Measurements from ENCODE around the gene AFAP1L1. TPM values are rescaled to one million over a fixed set of nuclear protein-coding genes. Genes with fewer than 3 reads are reported as not detected.

The AFAP1L1 gene
- total RNA-seq, 1 donor from 2014 or later, result 0.36 TPM

GRCh38 chr5:149362541-149362940 lies 90.9 kb downstream of the AFAP1L1 start:
- Histone ChIP-seq H3K4me3 (no peak overlapping the region), H3K4me1 (peaks cover 4% of the 10 kb centered on the region), H4K20me1 (ENCODE audit: low read depth) (no peaks in the 10 kb centered on the region), H3K9ac (no peak overlapping the region), H2AFZ (replicated peaks) (no peak overlapping the region), H3K27ac (no peak overlapping the region), H3K4me2 (no peak overlapping the region), H3K27me3 (no peaks in the 10 kb centered on the region), H3K36me3 (no peaks in the 10 kb centered on the region), H3K9me3 (ENCODE audit: low read depth) (no peaks in the 10 kb centered on the region), H3F3A (ENCODE audit: low read depth) (peaks cover under 1% of the 10 kb centered on the region), H3K79me2 (ENCODE audit: low read depth) (peaks cover 15% of the 10 kb centered on the region)
- Mint-ChIP-seq H3K4me3 (no peak overlapping the region), H3K27me3 (ENCODE audit: insufficient read depth, low read depth) (no peaks in the 10 kb centered on the region), H3K9me3 (no peaks in the 10 kb centered on the region), H3K4me1 (peaks cover 23% of the 10 kb centered on the region), H3K36me3 (no peaks in the 10 kb centered on the region), H3K27ac (peak overlapping the region; percentile 65)
- DNase-seq (ENCODE audit: low spot score), result no peak
- TF ChIP-seq EZH2phosphoT487 (IDR thresholded peaks at IDR 0.05) (no peak), EZH2 (IDR thresholded peaks at IDR 0.05) (no peak), CTCF (IDR thresholded peaks at IDR 0.05) (no peak)

GRCh38 chr5:149363358-149363757 lies 91.7 kb downstream of the AFAP1L1 start:
- H3K4me3 ChIP-seq, result no peak overlapping the region
- no peaks in the 10 kb centered on the region for H3K27me3 ChIP-seq
- Mint-ChIP-seq H3K27me3 (ENCODE audit: insufficient read depth, low read depth) (no peaks in the 10 kb centered on the region), H3K27ac (no peak overlapping the region), H3K4me1 (peaks cover 27% of the 10 kb centered on the region), H3K36me3 (no peaks in the 10 kb centered on the region), H3K9me3 (no peaks in the 10 kb centered on the region), H3K4me3 (no peak overlapping the region)
- no peaks in the 10 kb centered on the region for H3F3A ChIP-seq (ENCODE audit: low read depth)
- DNase-seq (ENCODE audit: low spot score), result no peak
- peaks cover 6% of the 10 kb centered on the region for H3K4me1 ChIP-seq
- no peak for TF ChIP-seq CTCF (IDR thresholded peaks at IDR 0.05)
- H3K9ac ChIP-seq, result no peak overlapping the region
- no peaks in the 10 kb centered on the region for H3K9me3 ChIP-seq (ENCODE audit: low read depth)
- no peak overlapping the region for H2AFZ ChIP-seq (replicated peaks)
- no peaks in the 10 kb centered on the region for H3K36me3 ChIP-seq
- H3K4me2 ChIP-seq, result no peak overlapping the region
- no peaks in the 10 kb centered on the region for H4K20me1 ChIP-seq (ENCODE audit: low read depth)
- no peak overlapping the region for H3K27ac ChIP-seq
- H3K79me2 ChIP-seq (ENCODE audit: low read depth), result peaks cover 11% of the 10 kb centered on the region

GRCh38 chr5:149363936-149364335 lies 92.3 kb downstream of the AFAP1L1 start:
- Histone ChIP-seq H3K27ac (no peak overlapping the region), H2AFZ (replicated peaks) (no peak overlapping the region), H3K27me3 (no peaks in the 10 kb centered on the region), H3F3A (ENCODE audit: low read depth) (no peaks in the 10 kb centered on the region), H3K4me1 (peaks cover 3% of the 10 kb centered on the region), H3K4me3 (no peak overlapping the region), H3K79me2 (ENCODE audit: low read depth) (peaks cover 5% of the 10 kb centered on the region), H3K4me2 (no peak overlapping the region), H3K9me3 (ENCODE audit: low read depth) (no peaks in the 10 kb centered on the region), H3K36me3 (no peaks in the 10 kb centered on the region), H3K9ac (no peak overlapping the region), H4K20me1 (ENCODE audit: low read depth) (no peaks in the 10 kb centered on the region)
- Mint-ChIP-seq H3K36me3 (no peaks in the 10 kb centered on the region), H3K4me1 (peaks cover 22% of the 10 kb centered on the region), H3K27ac (no peak overlapping the region), H3K4me3 (no peak overlapping the region), H3K27me3 (ENCODE audit: insufficient read depth, low read depth) (no peaks in the 10 kb centered on the region), H3K9me3 (no peaks in the 10 kb centered on the region)
- TF ChIP-seq EZH2 (IDR thresholded peaks at IDR 0.05), result no peak
- TF ChIP-seq EZH2phosphoT487 (IDR thresholded peaks at IDR 0.05), result no peak
- no peak for TF ChIP-seq CTCF (IDR thresholded peaks at IDR 0.05)
- DNase-seq (ENCODE audit: low spot score), result no peak

GRCh38 chr5:149364719-149365118 lies 93.1 kb downstream of the AFAP1L1 start:
- Mint-ChIP-seq H3K36me3 (no peaks in the 10 kb centered on the region), H3K9me3 (no peaks in the 10 kb centered on the region), H3K27ac (no peak overlapping the region), H3K27me3 (ENCODE audit: insufficient read depth, low read depth) (no peaks in the 10 kb centered on the region), H3K4me1 (peaks cover 20% of the 10 kb centered on the region), H3K4me3 (no peak overlapping the region)
- Histone ChIP-seq H3K27ac (no peak overlapping the region), H3K9ac (no peak overlapping the region), H3K79me2 (ENCODE audit: low read depth) (no peaks in the 10 kb centered on the region), H3K4me1 (peaks cover 3% of the 10 kb centered on the region), H3F3A (ENCODE audit: low read depth) (no peaks in the 10 kb centered on the region), H3K9me3 (ENCODE audit: low read depth) (no peaks in the 10 kb centered on the region), H2AFZ (replicated peaks) (no peak overlapping the region), H3K36me3 (no peaks in the 10 kb centered on the region), H3K27me3 (no peaks in the 10 kb centered on the region), H4K20me1 (ENCODE audit: low read depth) (no peaks in the 10 kb centered on the region), H3K4me2 (no peak overlapping the region), H3K4me3 (no peak overlapping the region)
- TF ChIP-seq CTCF (IDR thresholded peaks at IDR 0.05) (no peak), EZH2phosphoT487 (IDR thresholded peaks at IDR 0.05) (no peak), EZH2 (IDR thresholded peaks at IDR 0.05) (no peak)
- no peak for DNase-seq (ENCODE audit: low spot score)

All from neural progenitor cell (in vitro differentiated cells).